K562 (cell line): ENCODE data around the gene GOLT1A.

Experiments
- CREBBP ChIP-seq: IDR thresholded peaks from one replicate; pipeline ENCODE4 v1.6.1; 2012; ENCODE audit warnings: low read depth, mild to moderate bottlenecking, control low read depth, inconsistent platforms, low read length
- POLR2A ChIP-seq: fragments of 450-650 bp; conservative IDR thresholded peaks from 2 replicates; pipeline ENCODE4 v1.6.1; 2016
- POLR2AphosphoS5 ChIP-seq: IDR thresholded peaks from 2 replicates; pipeline ENCODE4 v1.6.1; 2011; ENCODE audit warnings: mild to moderate bottlenecking, low read depth, low read length, moderate library complexity; ENCODE audit not compliant: control insufficient read depth, insufficient read depth
- SP1 ChIP-seq: sonication (generic); formaldehyde crosslinking; IDR thresholded peaks from 2 replicates; pipeline ENCODE4 v1.8.1; 2022; ENCODE audit warnings: mild to moderate bottlenecking, missing genetic modification reagents
- TAF7 ChIP-seq: fragments of 450-650 bp; IDR thresholded peaks from 2 replicates; pipeline ENCODE4 v1.6.1; 2016; ENCODE audit warnings: missing genetic modification characterization, missing compliant biosample characterization
- TF ChIP-seq, protein P1 (sequence below), 3 experiments: IDR thresholded peaks in 2 of 3; conservative IDR thresholded peaks in 1 of 3; 2 replicates each; pipeline ENCODE4 v1.5.1; 2011 to 2012; ENCODE audit warnings: low read length in 3 of 3, mild to moderate bottlenecking in 3 of 3, control low read depth in 2 of 3, improper control_type of control experiment in 1 of 3, inconsistent platforms in 1 of 3, low read depth in 1 of 3, mixed read lengths in 1 of 3, moderate library complexity in 1 of 3; ENCODE audit not compliant: insufficient read depth in 2 of 3
- TF ChIP-seq, protein P2 (sequence below): fragments of 250-450 bp; sonication (Bioruptor Pico); IDR thresholded peaks from 2 replicates; pipeline ENCODE4 v1.5.0; 2021; ENCODE audit warnings: mild to moderate bottlenecking, moderate library complexity

DNA sequence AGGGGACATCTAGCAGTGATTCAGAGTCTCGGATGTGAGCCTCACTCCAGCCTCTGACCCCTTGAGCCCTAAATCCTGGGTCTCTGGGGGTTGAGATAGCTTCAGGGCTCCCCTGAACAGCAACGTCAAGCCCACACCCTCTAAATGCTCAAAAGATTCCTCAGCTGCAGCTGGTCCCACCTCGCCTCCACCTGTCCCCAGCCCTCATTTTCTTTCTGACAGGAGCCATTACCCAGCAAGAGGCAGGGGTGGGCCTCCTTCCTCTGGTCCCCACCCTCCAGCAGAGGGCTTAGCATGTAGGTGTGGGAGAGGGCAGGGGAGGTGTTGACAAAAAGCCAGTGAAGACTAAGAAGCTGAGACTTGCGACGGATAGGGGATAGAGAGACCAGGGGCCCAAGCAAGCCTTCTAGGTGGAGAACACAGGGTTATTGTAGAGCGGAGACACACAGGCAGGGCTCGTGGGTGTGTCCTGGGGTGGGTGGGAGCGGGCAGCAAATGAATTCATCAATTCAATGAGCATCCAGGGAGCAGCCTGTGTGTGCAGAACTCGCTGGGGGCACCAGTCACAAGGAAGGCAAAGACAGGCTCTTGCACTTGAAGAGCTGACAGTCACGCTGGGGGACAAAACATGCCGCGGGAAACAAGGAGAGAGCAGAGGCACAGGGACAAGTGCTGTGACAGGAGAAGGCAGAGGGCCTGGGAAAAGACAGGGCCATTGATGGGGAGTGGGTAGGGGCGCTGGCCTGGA lies 48.9 kb upstream of the GOLT1A start:
- TF ChIP-seq SP1 (CRISPR knock-in tag), result no peak
- TF ChIP-seq POLR2AphosphoS5, result no peak
- no peak for TF ChIP-seq POLR2A
- no peak for TF ChIP-seq TAF7 (tag)
- TF ChIP-seq, protein P1, sequence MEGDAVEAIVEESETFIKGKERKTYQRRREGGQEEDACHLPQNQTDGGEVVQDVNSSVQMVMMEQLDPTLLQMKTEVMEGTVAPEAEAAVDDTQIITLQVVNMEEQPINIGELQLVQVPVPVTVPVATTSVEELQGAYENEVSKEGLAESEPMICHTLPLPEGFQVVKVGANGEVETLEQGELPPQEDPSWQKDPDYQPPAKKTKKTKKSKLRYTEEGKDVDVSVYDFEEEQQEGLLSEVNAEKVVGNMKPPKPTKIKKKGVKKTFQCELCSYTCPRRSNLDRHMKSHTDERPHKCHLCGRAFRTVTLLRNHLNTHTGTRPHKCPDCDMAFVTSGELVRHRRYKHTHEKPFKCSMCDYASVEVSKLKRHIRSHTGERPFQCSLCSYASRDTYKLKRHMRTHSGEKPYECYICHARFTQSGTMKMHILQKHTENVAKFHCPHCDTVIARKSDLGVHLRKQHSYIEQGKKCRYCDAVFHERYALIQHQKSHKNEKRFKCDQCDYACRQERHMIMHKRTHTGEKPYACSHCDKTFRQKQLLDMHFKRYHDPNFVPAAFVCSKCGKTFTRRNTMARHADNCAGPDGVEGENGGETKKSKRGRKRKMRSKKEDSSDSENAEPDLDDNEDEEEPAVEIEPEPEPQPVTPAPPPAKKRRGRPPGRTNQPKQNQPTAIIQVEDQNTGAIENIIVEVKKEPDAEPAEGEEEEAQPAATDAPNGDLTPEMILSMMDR (IDR thresholded peaks at IDR 0.05 in 2 of 3, conservative IDR thresholded peaks at IDR 0.05 in 1 of 3; ENCODE audit: insufficient read depth in 2 of 3, low read depth in 1 of 3, low read length in 3 of 3), result no peak
- TF ChIP-seq, protein P2, sequence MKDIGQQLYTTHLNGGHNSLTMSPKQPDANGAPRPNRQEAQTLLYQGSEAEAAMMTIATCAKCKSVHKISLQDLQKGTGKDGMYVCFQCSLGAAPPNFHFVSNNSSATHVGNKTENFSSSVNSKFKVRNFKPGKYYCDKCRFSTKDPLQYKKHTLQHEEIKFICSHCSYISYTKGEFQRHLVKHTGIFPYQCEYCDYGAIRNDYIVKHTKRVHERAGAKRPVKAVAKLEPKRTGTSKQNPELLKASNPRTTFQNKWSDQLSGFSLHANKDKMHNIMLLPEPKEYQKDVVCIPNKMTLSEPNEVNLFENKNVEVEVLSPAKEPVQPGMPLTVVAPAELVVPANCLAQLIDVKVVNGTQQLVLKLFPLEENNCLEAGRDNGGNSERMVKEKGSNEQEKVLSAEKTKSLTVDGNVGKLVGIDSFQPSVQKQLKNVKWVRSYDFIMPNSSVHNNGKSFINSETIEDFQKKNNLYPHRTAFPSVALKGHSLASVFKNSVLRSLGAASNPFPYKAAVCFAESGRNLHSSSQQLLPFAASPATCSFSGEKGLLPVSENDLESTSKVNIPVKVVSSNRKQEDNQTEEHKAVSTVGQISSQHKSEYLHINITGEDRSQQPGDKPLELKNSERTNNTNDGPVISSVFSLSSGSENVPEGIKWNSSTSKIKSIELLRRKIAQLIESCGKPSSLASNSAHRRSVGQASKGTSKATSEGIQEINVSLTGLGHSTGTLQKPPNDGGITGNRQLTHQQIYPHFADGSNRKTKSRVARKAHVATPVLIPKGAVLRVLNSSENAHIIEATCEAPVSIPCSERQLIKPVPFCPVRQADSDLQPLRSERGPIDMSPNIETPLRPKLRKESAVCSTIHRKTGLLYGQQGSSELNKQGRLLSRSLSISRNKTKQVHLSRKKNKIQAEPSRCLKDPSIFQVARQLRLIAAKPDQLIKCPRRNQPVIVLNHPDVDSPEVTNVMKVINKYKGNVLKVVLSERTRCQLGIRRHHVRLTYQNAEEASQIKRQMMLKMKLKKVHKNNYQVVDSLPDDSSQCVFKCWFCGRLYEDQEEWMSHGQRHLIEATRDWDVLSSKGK (CRISPR knock-in tag), result no peak
- no peak for TF ChIP-seq CREBBP
